Measurements from ENCODE around the gene YWHAQ. TPM values are rescaled to one million over a fixed set of nuclear protein-coding genes. Genes with fewer than 3 reads are reported as not detected.

YWHAQ gene
- total and polyA plus RNA-seq, 9 of the 15 experiments (the other 6 are each of a cell fraction or from before 2014, with no cell fraction given), result 63.1 to 359 (median 203) TPM

DNA sequence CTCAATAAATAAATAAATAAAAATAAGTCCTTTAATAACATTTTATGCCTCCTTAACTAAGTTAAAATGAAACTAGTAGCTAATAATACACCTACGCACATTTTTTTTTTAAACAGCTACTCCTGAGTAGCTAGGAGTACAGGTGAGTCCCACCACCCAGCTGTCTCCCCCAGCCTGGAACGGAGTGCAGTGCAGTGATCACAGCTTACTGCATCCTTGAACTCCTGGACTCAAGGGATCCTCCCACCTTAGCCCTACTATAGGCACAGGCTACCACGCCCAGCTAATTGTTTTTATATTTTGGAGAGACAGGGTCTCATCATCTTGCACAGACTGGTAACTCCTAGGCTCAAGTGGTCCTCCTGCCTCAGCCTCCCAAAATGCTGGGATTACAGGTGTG is 28.4 kb downstream of the YWHAQ start:
- ATAC-seq (no peak), FAIRE-seq (no peak), DNase-seq (ENCODE audit: extremely low read depth in 1 of 4, low spot score in 3 of 4) (no peak)
- no peak overlapping the region for H3K9ac ChIP-seq (ENCODE audit: insufficient read depth in 1 of 2, low read depth in 2 of 2, low read length in 2 of 2)
- in situ Hi-C loops (cut with MboI) (no loop called here), intact Hi-C loops (cut with micrococcal nuclease) (no loop called here)
- TF ChIP-seq, protein P1, sequence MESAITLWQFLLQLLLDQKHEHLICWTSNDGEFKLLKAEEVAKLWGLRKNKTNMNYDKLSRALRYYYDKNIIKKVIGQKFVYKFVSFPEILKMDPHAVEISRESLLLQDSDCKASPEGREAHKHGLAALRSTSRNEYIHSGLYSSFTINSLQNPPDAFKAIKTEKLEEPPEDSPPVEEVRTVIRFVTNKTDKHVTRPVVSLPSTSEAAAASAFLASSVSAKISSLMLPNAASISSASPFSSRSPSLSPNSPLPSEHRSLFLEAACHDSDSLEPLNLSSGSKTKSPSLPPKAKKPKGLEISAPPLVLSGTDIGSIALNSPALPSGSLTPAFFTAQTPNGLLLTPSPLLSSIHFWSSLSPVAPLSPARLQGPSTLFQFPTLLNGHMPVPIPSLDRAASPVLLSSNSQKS (CRISPR knock-in tag; IDR thresholded peaks at IDR 0.05), result no peak
- TF ChIP-seq TEAD1 (CRISPR knock-in tag; IDR thresholded peaks at IDR 0.05) (no peak), ZNF282 (CRISPR knock-in tag; IDR thresholded peaks at IDR 0.05) (no peak), HDAC6 (IDR thresholded peaks at IDR 0.05; ENCODE audit: low read depth, low read length) (no peak)
- TF ChIP-seq, protein P2, sequence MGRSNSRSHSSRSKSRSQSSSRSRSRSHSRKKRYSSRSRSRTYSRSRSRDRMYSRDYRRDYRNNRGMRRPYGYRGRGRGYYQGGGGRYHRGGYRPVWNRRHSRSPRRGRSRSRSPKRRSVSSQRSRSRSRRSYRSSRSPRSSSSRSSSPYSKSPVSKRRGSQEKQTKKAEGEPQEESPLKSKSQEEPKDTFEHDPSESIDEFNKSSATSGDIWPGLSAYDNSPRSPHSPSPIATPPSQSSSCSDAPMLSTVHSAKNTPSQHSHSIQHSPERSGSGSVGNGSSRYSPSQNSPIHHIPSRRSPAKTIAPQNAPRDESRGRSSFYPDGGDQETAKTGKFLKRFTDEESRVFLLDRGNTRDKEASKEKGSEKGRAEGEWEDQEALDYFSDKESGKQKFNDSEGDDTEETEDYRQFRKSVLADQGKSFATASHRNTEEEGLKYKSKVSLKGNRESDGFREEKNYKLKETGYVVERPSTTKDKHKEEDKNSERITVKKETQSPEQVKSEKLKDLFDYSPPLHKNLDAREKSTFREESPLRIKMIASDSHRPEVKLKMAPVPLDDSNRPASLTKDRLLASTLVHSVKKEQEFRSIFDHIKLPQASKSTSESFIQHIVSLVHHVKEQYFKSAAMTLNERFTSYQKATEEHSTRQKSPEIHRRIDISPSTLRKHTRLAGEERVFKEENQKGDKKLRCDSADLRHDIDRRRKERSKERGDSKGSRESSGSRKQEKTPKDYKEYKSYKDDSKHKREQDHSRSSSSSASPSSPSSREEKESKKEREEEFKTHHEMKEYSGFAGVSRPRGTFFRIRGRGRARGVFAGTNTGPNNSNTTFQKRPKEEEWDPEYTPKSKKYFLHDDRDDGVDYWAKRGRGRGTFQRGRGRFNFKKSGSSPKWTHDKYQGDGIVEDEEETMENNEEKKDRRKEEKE (IDR thresholded peaks at IDR 0.05; ENCODE audit: borderline replicate concordance in 1 of 2, control insufficient read depth in 1 of 2, low read depth in 2 of 2, low read length in 1 of 2), result no peak
- H3K36me3 ChIP-seq (ENCODE audit: control insufficient read depth, insufficient read depth, low read length), result peaks cover 35% of the 10 kb centered on the region
- no peak overlapping the region for H3K4me2 ChIP-seq (ENCODE audit: insufficient read depth, low read length)
- H3K79me2 ChIP-seq (ENCODE audit: control insufficient read depth, insufficient read depth, low read length), result peaks cover 89% of the 10 kb centered on the region
- WGBS (ENCODE audit: insufficient coverage, low coverage, missing lambda C conversion rate), result 95% methylated on average over 3 of the region's 3 CpGs
- no peak overlapping the region for H3K27ac ChIP-seq (ENCODE audit: extremely low read depth, low read depth, low read length)
- H4K20me1 ChIP-seq (replicated peaks; ENCODE audit: control insufficient read depth, insufficient read depth, low read length), result no peaks in the 10 kb centered on the region; the same call in 1 of the 2 replicates
- H2AFZ ChIP-seq (ENCODE audit: low read depth, low read length), result no peak overlapping the region
- no peaks in the 10 kb centered on the region for H3K27me3 ChIP-seq (ENCODE audit: control insufficient read depth in 2 of 2, insufficient read depth in 2 of 2, low read length in 2 of 2)
- no peak overlapping the region for H3K4me3 ChIP-seq
- H3K4me1 ChIP-seq (replicated peaks in 1 of 2; ENCODE audit: control insufficient read depth in 2 of 2, insufficient read depth in 2 of 2, low read length in 2 of 2), result peaks cover 0 to 6% of the 10 kb centered on the region in 2 experiments; a peak in 2 of 5 replicates
- BruUV-seq (replicated peaks), result no TSS peak
- ChIA-PET POLR2A (interaction anchor here (1.7 kb wide), 1 partner anchor 26 kb away, joined by 4 read pairs; no protein-coding TSS in a partner anchor), CTCF (ENCODE audit: low intra/inter-chr PET ratio) (no interaction called here)
- H3K9me1 ChIP-seq (ENCODE audit: control insufficient read depth, insufficient read depth, low read length), result no peaks in the 10 kb centered on the region
- no peaks in the 10 kb centered on the region; the same call in none of the 2 replicates for H3K9me3 ChIP-seq (replicated peaks; ENCODE audit: control insufficient read depth, insufficient read depth, low read depth, low read length)

Measured in K562 (cell line).